ENCODE data around the gene ADH1C.

GRCh38 chr4:99382745-99383360 is 30.3 kb upstream of the ADH1C start:
- no peak for TF ChIP-seq POLR2A (IDR thresholded peaks at IDR 0.05)
- no peak for TF ChIP-seq CTCF (IDR thresholded peaks at IDR 0.05)
